HG02840 (cell line): Measurements from ENCODE around the gene HOXB9.

ENCODE experiments used
- ATAC-seq: cut with Tn5 transposase; IDR thresholded peaks from one replicate; pipeline ENCODE4 v1.9.1; 2021; ENCODE audit warnings: mild to moderate bottlenecking, moderate library complexity, moderate number of reproducible peaks; ENCODE audit not compliant: unreplicated experiment, low FRiP score

Gene HOXB9

DNA sequence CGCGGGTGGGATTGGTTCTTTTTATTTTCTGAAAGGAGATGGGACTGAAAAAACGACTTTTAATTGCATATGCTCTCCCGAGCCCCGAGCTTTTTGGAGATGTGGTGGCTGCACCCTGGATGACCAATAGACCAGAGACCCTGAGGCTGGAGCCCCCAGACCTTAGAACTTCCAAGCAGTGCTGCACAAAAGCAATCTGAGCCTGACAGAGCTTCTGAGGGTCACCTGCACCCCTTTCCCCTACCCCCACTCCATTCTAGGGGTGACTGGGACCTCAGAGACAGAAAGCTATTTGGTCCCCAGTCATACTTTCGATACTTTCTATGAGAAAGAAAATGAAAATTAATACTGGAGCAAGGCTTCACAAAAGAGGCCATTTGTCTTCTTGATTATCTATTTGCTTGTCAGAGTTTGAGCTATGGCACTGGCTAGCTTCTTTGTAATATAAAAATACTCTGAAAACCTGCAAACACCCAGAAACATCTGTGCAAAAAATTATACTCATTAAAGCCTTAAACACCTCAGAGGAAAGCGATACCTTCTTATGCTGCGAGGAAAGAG lies 51.6 kb downstream of the HOXB9 start:
- ATAC-seq = no peak

DNA sequence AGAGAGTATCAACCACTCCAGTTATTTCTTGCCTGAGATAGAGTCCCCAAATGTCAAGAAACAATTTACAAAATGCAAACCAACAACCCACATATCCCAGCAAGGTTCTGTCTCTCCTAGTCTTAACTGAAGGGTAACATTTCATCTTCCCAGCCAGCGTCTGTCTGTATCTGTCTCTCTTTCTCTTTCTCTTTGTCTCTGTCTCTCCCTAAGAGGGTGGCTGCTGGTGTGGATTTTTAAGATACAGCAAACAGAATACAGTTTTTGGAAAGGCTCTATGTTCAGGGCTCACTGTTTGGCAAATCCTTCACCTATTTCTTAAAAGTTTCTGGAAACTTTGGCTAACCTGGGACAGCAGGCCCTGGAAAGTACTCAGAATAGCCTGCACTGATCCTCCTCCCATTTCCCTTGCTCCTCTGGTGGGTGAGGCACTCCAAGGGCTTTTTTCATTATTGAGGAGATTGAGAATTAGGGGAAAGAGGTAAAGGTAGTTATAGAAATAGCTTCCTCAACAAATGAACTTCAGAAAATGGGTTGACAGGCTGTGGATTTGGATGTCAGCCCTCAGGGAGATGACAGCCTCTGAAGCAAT lies 54.2 kb downstream of the HOXB9 start:
- ATAC-seq = no peak
